ENCODE measurements around the gene HIBCH.
"Not testable (repeated sequence)": the region's sequence is repeated elsewhere in the genome, so short reads cannot be mapped to it uniquely, and the experiment has no call there.

Gene HIBCH

DNA sequence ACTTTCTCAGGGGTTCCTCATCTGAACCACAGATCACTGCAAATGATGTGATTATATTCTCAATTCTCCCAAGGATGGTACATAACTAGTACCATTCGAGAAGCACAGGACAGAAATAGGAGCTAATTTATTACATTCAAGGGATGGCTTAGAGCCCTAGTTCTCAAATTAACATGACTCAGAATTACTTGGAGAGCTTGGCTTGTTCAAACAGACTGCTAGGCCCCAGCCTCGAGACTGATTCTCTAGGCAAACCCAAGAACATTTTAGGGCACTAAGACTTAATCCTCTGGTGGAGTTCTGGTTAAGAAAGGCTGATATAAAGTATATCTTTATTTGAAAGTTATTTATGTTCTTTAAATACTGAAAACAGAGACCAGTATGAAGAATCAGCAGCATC is 35.8 kb downstream of the HIBCH start:
- TF ChIP-seq, protein P1, sequence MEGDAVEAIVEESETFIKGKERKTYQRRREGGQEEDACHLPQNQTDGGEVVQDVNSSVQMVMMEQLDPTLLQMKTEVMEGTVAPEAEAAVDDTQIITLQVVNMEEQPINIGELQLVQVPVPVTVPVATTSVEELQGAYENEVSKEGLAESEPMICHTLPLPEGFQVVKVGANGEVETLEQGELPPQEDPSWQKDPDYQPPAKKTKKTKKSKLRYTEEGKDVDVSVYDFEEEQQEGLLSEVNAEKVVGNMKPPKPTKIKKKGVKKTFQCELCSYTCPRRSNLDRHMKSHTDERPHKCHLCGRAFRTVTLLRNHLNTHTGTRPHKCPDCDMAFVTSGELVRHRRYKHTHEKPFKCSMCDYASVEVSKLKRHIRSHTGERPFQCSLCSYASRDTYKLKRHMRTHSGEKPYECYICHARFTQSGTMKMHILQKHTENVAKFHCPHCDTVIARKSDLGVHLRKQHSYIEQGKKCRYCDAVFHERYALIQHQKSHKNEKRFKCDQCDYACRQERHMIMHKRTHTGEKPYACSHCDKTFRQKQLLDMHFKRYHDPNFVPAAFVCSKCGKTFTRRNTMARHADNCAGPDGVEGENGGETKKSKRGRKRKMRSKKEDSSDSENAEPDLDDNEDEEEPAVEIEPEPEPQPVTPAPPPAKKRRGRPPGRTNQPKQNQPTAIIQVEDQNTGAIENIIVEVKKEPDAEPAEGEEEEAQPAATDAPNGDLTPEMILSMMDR (IDR thresholded peaks at IDR 0.05; ENCODE audit: low read depth, low read length, missing control alignments), result no peak
- H3K27me3 ChIP-seq (replicated peaks), result no peaks in the 10 kb centered on the region
- no peak overlapping the region for H3K4me3 ChIP-seq (ENCODE audit: low read depth, low read length)
- no peak for DNase-seq
- H3K36me3 ChIP-seq (replicated peaks), result peaks cover 4% of the 10 kb centered on the region
- no peak overlapping the region for H3K27ac ChIP-seq
- in situ Hi-C loops (cut with HindIII; ENCODE audit: low pct_ligation_motif_present, low sequenced_read_pairs), result no loop called here

DNA sequence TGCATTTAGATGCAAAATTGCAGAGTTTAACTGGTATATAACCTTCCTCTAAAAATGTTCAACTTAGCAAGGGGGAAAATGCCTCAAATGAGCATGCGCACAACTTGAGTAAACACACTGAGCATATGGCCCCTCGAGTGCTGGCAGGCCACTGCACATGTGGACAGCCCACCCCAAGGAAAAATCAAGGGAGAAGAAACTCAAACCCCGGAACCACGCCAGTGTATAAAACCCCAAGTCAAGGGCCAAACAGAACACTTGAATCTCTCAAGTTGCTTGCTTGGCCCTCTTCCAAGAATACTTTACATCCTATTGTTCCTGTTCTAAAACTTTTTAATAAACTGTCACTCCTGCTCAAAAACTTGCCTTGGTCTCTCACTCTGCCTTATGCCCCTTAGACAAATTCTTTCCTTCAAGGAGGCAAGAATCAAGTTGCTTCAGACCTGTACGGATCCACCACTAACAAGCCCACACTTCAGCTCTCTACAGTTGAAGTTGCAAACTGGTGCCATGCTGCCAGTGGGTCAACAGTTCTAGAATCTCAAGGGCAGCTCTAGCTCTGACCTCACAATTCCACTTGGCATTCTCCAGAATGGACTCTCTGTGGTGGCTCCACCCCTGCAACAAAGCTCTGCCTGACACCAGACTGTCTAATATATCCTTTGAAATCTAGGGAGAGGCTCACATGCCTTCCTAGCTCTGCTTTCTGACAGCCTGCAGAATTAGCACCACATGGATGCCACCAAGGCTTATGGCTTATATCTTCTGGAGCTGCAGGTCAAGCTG is 38.9 kb downstream of the HIBCH start:
- H3K27me3 ChIP-seq (replicated peaks), result no peaks in the 10 kb centered on the region
- TF ChIP-seq, protein P1 (IDR thresholded peaks at IDR 0.05; ENCODE audit: low read depth, low read length, missing control alignments), result no peak
- DNase-seq, result no peak
- no peaks in the 10 kb centered on the region for H3K36me3 ChIP-seq (replicated peaks)
- no peak overlapping the region for H3K4me3 ChIP-seq (ENCODE audit: low read depth, low read length)
- in situ Hi-C loops (cut with HindIII; ENCODE audit: low pct_ligation_motif_present, low sequenced_read_pairs), result no loop called here
- H3K27ac ChIP-seq, result no peak overlapping the region

DNA sequence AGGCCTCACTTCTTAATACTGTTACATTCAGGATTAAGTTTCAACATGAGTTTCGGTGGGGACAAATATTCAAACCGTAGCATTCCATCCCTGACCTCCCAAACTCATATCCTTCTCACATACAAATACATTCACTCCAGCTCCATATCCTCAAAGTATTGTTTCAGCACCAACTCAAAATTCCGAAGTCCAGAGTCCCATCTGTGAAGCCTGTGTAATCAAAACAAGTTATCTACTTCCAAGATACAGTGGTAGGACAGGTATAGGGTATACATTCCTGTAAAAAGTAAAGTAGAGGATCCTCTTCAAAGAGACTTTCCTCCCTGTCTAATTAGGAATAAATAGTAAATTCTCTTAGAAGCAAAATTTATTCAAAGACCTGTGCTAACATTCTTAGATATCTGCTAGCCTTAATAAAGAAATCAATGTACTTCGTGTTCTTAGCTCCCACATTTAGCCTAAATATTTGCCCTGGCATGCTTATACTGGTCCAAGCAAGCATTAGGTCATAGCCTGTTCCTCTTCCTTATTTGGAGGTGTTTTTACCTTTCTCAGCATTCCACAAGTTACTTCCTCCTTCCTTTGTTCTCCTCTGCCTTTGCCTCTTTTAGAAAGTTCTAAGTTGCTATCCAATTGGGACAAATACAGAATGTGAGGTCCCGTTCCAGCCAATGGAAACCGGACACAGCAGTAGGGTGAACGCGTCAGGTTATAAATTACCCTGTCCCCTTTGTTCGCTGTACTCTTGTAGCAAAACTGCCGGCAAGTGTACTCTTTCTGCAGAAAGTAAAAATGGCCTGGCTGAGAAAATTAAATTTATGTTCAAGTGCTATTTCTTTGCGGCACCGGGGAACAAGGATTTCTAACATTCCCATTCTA is 40.1 kb downstream of the HIBCH start:
- H3K27ac ChIP-seq; H3K4me3 ChIP-seq (ENCODE audit: low read depth, low read length); in situ Hi-C loops (cut with HindIII; ENCODE audit: low pct_ligation_motif_present, low sequenced_read_pairs); DNase-seq; H3K36me3 ChIP-seq (replicated peaks); H3K27me3 ChIP-seq (replicated peaks): not testable (repeated sequence)

DNA sequence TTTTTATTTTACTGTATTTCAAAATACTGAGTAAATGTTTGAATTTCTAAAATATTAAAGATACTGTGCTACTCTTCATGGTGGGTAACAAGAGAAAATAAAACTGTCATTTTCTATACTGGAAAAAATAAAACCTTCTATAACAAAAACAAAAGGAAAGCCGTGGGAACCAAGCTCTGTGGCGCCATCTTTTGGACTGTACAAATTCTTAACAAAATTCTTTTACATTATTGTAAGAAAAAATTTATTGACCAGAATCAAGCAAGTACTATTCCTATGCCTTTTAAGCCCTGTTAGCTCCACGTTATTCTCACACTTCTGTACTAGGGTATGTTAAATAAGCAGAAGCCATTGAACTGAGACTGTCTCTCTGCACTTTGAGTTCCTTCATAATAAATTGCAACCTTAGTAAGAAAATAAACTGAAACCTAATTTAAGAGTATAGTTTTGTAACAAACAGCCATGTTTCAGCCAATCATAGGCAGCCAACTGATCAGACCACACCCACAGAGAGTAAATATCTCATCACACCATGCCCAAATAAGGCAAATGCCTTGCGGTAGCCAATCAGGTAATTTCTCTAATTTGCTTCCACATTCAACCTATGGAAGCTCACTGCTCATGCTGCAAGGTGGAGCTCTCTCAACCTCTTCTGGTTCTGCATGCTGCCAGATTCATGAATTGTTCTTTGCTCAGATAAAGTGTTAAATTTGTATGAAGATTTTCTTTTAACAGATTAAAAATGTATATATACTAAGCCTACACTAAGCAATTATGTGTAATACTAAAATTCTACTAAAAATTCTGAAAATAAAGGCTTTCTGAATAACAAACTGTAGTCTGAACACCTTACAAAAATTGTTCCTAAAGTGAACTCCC is 42.2 kb downstream of the HIBCH start:
- Histone ChIP-seq H3K36me3 (replicated peaks) (no peaks in the 10 kb centered on the region), H3K4me3 (ENCODE audit: low read depth, low read length) (no peak overlapping the region), H3K27ac (no peak overlapping the region), H3K27me3 (replicated peaks) (no peaks in the 10 kb centered on the region)
- TF ChIP-seq, protein P1 (IDR thresholded peaks at IDR 0.05; ENCODE audit: low read depth, low read length, missing control alignments), result peak; percentile 67
- peak; percentile 44 for DNase-seq
- in situ Hi-C loops (cut with HindIII; ENCODE audit: low pct_ligation_motif_present, low sequenced_read_pairs), result no loop called here

DNA sequence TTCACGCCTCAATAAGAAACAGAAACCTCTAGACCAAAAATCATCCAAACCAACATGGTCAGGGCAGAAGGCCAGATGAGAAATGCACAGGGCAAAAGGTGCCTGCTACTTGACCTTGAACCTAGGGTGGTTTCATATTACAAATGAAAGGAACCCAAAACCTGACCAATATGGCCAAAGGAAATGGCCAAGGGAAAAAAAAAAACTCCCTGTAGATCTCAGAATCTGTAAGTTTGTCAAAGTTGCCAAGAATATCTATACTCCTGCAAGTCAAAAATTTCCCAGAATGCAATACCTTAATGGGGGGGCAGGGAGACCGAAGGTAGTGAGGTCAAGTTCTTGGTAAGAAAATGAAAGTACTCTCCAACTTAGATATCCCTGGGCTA is 47.2 kb downstream of the HIBCH start:
- TF ChIP-seq, protein P1 (IDR thresholded peaks at IDR 0.05; ENCODE audit: low read depth, low read length, missing control alignments), result no peak
- DNase-seq, result no peak

More for the DNA sequence above, 47.2 kb downstream of the HIBCH start:
- H3K4me3 ChIP-seq (ENCODE audit: low read depth, low read length), result no peak overlapping the region
- no peak overlapping the region for H3K27ac ChIP-seq
- no peaks in the 10 kb centered on the region for H3K27me3 ChIP-seq (replicated peaks)
- in situ Hi-C loops (cut with HindIII; ENCODE audit: low pct_ligation_motif_present, low sequenced_read_pairs), result no loop called here
- no peaks in the 10 kb centered on the region for H3K36me3 ChIP-seq (replicated peaks)
